ENCODE results near the gene SLC4A5.

DNA sequence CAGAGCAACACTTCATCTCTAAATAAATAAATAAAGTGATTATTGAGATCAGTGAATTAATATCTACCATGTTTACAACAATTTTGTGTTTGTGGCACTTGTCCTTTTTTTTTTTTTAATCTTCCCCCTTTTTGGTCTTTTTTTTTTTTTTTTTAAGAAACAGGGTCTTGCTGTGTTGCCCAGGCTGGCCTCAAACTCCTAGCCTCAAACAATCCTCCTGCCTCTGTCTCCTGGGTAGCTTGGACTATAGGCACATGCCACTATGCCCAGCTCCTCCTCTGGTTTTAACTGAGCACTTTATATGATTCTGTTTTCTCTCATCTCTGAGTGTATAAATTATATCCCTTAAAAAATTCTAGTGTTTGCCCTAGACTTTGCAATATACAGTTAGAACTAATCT, 30.3 kb downstream of the SLC4A5 start:
- TF ChIP-seq, protein P1, sequence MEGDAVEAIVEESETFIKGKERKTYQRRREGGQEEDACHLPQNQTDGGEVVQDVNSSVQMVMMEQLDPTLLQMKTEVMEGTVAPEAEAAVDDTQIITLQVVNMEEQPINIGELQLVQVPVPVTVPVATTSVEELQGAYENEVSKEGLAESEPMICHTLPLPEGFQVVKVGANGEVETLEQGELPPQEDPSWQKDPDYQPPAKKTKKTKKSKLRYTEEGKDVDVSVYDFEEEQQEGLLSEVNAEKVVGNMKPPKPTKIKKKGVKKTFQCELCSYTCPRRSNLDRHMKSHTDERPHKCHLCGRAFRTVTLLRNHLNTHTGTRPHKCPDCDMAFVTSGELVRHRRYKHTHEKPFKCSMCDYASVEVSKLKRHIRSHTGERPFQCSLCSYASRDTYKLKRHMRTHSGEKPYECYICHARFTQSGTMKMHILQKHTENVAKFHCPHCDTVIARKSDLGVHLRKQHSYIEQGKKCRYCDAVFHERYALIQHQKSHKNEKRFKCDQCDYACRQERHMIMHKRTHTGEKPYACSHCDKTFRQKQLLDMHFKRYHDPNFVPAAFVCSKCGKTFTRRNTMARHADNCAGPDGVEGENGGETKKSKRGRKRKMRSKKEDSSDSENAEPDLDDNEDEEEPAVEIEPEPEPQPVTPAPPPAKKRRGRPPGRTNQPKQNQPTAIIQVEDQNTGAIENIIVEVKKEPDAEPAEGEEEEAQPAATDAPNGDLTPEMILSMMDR (IDR thresholded peaks at IDR 0.05 in 4 of 5, conservative IDR thresholded peaks at IDR 0.05 in 1 of 5) = no peak
- no peak for TF ChIP-seq POLR2A (IDR thresholded peaks at IDR 0.05)

Data from gastrocnemius medialis (tissue), 4 donors.